Measurements from ENCODE around the gene CLEC11A.
"Not testable (repeated sequence)": the region's sequence is repeated elsewhere in the genome, so short reads cannot be mapped to it uniquely, and the experiment has no call there.

CLEC11A gene

DNA sequence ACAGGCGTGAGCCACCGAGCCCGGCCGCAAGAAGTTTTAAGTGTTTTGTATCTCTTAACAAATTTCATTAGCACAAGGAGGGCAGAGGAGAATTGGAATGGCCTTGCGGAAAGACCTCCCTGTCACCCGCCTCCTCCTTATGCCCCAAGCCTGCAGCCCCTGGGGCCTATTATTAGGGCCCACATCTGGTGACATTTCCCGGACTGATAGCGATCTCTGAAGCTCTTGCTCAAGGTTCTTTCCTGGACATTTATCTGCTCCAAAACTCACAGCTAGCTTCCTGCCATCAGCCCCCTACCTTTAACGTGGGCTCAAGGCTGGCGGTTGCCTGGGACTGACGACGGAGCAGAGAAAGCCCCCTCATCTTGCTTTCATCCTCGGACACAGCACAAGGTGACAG lies 40.4 kb downstream of the CLEC11A start:
- not testable (repeated sequence) for DNase-seq

DNA sequence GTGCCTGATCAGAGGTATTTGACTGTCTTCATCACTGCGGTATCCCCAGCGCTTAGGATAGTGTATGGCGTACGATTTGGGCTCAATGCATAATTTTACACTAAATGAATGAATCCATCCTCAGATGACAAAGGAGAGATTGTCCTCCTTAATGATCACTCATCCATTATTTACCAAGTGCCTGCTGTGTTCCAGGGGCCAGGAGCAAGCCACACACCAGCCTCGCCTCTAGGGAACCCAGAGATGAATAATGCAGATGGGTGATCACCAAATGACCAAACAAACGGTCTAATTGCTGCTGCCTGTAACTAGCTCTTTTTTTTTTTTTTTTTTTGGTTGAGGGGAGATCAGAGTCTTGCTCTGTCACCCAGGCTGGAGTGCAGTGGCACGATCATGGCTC lies 41.2 kb downstream of the CLEC11A start:
- no peak for DNase-seq

DNA sequence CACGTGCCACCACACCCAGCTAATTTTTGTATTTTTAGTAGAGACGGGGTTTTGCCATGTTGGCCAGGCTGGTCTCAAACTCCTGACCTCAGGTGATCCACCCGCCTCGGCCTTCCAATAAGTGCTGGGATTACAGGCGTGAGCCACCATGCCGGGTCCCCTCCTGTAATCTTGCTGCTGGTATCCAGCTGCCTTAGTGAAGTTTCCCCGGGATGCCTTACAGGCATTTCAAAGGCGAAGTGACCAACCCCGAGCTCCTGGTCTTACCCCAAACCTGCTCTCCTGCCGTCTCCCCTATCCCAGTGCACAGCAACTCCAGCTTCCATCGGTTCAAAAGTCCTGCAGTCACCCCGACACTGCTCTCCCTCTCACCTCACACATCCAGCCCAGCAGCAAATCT lies 43.6 kb downstream of the CLEC11A start:
- DNase-seq = not testable (repeated sequence)

DNA sequence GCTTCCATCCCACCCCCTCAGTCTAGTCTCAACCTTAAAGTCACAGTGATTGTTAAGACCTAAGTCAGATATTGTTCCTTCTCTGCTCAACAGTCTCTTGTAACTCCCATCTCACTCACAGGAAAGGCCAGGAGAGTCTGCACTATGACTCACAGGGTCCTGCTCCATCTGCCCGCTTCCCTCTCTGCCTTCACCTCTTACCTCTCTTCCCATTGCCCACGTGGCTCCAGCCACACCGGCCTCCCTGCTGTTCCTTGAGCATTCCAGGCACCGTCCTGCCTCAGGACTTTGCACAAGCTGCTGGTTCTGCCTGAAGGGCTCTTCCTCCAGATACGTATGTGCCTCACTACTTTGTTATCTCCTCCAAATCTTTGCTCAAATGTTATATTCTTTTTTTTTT lies 44.1 kb downstream of the CLEC11A start:
- not testable (repeated sequence) for DNase-seq

DNA sequence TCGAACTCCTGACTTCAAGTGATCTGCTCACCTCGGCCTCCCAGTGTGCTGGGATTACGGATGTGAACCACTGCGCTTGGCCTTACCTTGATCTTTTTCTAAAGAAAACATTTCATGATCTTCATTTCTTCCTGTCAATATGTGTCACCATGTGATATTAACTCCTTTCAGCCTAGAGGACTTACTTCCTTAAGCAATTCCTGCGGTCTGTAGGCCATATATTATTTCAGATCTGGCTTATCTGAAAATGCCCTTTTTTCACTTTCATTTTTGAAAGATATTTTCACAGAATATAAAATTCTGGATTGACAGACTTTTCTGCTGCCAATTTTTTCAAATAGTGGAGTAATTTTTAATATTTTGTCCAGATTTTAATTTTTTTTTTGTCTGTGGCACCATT lies 45.1 kb downstream of the CLEC11A start:
- no peak for DNase-seq

DNA sequence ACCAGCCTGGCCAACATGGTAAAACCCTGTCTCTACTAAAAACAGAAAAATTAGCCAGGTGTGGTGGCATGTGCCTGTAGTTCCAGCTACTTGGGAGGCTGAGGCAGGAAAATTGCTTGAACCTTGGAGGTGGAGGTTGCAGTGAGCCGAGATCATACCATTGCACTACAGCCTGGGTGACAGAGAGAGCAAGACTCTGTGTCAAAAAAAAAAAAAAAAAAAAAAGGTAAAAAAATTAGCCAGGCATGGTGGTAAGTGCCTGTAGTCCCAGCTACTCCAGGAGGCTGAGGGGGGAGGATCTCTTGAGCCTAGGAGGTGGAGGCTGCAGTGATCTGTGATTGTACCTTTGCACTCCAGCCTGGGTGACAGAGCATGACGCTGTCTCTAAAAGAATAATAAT lies 47.0 kb downstream of the CLEC11A start, which contains the start of gene GPR32:
Gene GPR32 (plus strand): TSS at position 301 of the 400 bp plus-strand sequence. CDS start 137 bp downstream, outside the sequence.
- DNase-seq = not testable (repeated sequence)

DNA sequence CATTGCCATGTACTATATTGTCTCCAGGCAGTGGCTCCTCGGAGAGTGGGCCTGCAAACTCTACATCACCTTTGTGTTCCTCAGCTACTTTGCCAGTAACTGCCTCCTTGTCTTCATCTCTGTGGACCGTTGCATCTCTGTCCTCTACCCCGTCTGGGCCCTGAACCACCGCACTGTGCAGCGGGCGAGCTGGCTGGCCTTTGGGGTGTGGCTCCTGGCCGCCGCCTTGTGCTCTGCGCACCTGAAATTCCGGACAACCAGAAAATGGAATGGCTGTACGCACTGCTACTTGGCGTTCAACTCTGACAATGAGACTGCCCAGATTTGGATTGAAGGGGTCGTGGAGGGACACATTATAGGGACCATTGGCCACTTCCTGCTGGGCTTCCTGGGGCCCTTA lies 47.7 kb downstream of the CLEC11A start:
- DNase-seq = no peak

DNA sequence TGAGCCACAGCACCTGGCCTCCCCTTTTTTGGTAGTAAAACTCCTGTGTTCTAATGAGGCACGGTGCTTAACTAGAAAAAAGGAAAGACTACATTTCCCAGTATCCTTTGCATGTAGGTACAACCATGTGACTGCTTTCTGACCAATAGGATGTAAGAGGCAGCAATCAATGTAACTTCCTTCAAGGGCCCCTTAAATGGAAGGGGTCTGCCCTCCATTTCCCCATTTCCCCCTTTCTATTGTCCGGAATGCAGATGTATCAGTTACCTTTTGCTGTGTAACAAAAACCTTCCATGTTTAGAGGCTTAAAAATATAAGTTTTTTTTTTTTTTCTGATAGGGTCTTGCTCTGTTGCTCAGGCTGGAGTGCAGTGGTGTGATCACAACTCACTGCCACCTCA lies 49.3 kb downstream of the CLEC11A start:
- DNase-seq = no peak

DNA sequence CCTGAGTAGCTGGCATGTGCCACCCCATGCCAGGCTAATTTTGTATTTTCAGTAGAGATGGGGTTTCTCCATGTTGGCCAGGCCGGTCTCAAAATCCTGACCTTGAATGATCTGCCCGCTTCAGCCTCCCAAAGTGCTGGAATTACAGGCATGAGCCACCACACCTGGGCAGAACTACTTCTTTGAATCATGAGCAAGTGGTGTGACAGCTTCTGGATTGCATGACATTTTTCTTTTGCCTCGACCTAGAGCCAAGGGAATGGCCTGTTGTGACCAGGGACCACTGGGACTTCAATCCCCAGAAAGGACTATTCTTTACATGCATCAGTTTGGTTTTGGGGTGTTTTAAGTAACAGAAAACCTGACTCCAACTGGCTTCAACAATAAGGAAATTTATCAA lies 49.7 kb downstream of the CLEC11A start:
- DNase-seq = not testable (repeated sequence)

DNA sequence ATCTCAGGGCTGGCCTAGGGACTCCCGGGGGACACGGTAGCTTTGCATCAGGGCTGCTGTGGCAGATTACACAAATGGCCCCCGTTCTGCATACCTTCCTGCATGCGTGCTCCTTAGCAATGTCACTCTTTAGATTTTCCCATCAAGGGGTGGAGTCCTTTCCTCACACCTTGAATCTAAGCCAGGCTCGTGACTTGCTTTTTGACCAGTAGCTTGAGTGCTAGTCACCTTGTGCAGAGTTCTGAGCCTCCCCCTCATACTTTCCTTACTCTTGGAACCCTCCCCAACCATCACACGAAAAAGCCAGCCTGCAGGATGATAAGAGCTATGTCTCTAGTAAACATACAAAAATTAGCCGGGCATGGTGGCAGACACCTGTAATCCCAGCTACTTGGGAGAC lies 50.3 kb downstream of the CLEC11A start:
- not testable (repeated sequence) for DNase-seq
